AG08395 (cell line): ENCODE measurements around the gene OSBPL9.
A peak's percentile ranks its signal among the peaks of the same experiment; 100 is the strongest.

ENCODE experiments used
- DNase-seq: peaks from one replicate; pipeline ENCODE4 v3.0.0; 2012; ENCODE audit warnings: mixed read lengths, low spot score

Gene OSBPL9

GRCh38 chr1:51616903-51617708 lies at the start of gene OSBPL9:
Gene OSBPL9, plus strand, starts transcription at chr1:51617092. Its CDS starts 19 bp downstream, at chr1:51617111.
- peak; percentile 95 for DNase-seq

DNA sequence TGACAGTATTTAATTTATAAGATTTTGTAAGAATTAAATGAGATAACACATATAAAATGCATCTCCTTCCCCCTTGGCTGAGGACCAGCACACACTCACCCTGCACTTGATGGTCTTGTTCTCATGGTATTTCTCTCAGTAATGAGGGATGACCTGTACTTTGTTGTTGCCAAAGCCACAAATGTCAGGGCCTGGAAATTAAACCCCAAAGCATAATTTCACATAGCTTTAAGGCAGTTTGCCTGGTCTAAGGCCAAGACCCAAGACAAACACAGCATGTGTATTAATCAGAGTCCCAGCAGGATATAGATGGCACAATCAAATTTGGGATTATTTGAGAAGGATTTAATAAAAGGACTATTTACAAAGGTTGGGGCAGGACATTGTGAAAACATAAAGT lies 49.2 kb upstream of the OSBPL9 start:
- peak; percentile 86 for DNase-seq

DNA sequence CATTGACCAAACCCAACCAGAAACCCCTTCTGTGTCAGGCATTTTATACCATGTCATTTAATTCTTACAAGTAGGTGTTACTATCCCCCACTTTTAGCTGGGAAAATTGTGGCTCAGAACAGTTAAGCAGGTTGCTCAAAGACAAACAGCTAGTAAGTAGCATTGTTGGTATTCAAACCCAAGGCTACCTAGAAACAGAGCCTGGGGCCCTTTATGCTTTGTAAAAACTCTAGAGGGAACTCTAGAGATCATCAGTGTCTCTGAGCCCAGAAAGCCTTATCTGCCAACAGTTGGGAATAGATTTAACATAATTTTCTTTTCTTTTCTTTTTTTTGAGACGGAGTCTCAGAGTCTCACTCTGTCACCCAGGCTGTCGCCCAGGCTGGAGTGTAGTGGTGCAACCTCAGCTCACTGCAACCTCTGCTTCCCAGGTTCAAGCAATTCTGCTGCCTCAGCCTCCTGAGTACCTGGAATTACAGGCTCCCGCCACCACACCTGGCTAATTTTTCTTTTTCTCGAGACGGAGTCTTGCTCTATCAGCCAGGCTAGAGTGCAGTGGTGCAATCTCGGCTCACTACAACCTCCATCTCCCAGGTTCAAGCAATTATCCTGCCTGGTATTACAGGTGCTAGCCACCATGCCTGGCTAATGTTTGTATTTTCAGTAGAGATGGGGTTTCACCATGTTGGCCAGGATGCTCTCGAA lies 48.5 kb upstream of the OSBPL9 start:
- DNase-seq: no peak

- peak; percentile 34 for DNase-seq
These were observed 47.4 kb upstream of the OSBPL9 start for GRCh38 chr1:51569284-51570062.

DNA sequence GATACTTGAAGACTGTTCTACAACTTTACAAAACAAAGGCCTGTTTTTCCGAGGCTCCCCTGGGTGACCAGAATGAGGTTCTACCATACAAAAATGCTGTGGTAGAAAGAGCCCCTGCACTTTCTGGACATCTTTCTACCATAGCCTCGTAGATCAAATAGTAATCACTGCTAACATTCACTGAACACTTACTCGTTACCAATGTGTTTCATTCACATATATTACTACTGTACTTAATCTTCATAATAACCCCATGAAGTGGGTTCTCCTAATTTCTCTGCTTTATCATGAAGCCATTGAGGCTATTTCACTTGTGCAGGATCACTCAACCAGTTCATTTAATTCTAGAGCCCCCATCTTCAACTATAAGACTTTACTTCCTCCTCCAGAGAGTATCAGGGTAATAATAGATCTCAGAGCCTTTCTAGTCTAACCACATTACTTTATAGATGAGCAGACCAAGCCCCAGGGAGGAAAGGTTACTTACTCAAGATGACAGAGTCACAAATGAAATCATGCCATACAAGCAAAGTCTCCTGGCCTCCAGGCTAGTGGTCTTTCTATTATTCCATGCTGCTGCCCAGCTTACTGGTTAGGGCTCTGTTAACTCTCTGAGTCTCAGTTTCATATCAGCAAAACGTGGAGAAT lies 46.7 kb upstream of the OSBPL9 start:
- no peak for DNase-seq

GRCh38 chr1:51572365-51572764 lies 44.5 kb upstream of the OSBPL9 start:
- no peak for DNase-seq

DNA sequence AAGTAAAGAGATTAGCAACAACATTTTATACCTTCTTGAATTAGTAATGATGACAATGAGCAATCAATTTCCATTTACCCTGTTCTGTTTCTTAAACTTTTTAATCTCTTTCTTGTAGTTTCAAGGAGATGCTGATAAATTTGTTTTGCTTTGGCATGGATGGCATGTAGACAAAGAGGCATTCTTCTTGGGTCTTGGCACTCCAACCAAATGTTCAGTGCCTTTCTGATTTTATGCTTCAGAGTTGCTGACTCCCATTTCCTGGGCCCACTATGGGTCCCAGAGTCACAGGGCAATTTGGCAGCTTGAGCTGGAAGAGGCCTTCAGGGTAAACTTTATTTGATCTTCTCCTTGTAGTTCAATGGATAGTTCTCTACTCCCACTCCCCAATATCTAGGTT lies 42.1 kb upstream of the OSBPL9 start:
- DNase-seq: no peak

GRCh38 chr1:51575406-51576084 lies 41.3 kb upstream of the OSBPL9 start:
- DNase-seq: no peak

GRCh38 chr1:51576085-51576444 lies 40.8 kb upstream of the OSBPL9 start:
- no peak for DNase-seq

DNA sequence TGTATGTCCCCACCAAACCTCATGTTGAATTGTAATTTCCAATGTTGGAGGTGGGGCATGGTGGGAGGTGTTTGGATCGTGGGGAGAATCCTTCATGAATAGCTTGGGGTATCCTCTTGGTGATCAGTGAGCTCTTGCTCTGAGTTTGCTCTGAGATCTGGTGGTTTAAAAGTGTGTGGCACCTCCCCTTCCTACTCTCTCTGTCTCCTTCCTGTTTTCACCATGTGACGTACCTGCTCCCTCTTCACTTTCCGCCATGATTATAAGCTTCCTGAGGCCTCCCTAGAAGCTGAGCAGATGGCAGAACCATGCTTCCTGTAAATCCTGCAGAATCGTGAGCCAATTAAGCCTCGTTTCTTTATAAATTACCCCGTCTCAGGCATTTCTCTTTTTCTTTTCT lies 40.0 kb upstream of the OSBPL9 start:
- no peak for DNase-seq

DNA sequence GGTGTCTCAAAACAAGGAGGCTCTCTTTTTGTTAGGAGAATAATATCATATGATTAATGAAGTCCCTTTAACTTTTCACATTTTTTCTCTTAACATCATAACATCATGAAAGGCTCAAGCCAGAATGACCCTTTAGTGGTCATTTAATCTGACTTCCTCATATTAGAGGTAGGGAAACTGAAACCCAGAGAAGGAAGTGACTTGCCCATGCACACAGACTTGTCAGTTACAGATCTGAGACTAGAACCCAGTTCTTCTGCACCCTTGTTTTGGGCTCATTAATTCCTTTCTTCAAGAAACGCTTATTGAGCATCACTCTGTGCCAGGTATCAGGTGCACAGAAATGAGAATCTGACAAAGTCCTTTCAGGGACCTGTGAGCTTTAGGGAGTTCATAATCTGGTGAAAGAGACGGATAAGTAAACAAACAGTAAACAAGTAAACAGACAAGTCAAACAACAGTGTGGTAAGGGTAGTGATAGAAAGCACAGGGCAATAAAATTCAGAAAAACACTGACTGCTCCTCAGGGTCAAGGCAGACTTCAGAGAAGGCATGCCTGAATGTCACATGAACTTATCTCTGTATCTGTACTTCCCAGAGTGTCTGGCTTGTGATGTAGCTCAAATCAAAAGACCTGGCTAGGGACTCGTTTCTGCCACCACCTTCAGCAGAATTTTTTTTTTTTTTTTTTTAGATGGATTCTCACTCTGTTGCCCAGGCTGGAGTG lies 38.3 kb upstream of the OSBPL9 start:
- DNase-seq: no peak

DNA sequence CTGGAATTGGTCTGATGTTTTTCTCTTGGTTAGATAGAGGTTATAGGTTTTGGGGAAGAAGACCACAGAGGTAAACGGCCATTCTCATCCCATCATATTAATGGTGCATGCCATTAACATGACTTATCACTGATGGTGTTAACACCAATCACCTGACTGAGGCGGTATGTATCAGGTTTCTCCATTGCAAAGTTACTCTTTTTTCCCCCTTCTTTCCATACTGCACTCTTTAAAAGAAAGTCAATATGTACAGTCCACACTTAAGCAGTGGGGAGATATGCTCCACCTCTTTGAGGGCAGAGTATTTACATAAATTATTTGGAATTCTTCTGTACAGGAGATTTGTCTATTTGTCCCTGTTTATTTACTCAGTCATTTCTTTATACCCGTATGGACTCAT lies 35.7 kb upstream of the OSBPL9 start:
- no peak for DNase-seq

DNA sequence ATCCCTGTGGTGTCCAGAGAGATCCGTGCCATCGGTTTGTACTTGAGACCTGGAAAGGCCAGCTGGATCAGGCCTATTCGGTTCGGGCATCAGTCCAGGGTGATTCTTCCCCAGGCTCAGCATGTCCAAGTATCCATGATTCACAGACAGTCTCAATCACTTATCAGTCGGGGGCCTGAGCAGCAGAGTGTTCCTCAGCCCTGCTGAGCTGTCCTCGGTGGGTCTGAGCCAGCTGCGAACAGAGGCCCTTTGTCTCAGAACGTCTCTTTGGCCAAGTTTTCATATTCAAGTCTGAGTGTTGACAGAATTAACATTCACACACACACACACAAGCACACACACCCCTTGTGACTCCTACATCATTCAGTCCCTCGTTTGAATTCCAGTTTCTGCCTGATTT lies 33.4 kb upstream of the OSBPL9 start:
- peak; percentile 52 for DNase-seq

GRCh38 chr1:51584021-51584420 lies 32.9 kb upstream of the OSBPL9 start:
- DNase-seq: no peak

DNA sequence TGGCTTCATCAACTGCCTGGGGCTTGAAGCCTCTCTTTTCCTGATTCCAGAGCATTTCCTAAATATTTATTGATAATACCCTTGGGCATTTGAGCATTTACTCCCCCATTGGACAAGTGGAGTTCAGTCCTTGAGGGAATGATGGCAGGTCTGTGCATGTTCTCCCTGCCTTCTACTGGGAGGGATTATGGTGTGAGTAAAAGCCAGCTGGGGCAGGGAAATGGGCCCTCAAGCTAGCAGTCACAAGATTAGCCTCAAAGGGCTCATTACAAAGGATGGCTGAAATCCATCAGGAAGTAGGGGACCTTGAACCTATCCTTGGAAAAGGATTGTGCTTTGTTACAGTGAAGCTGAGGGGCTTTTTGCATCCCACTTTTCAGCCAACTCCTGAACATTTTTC lies 24.2 kb upstream of the OSBPL9 start:
- no peak for DNase-seq

GRCh38 chr1:51594716-51595115 lies 22.2 kb upstream of the OSBPL9 start:
- DNase-seq: no peak

DNA sequence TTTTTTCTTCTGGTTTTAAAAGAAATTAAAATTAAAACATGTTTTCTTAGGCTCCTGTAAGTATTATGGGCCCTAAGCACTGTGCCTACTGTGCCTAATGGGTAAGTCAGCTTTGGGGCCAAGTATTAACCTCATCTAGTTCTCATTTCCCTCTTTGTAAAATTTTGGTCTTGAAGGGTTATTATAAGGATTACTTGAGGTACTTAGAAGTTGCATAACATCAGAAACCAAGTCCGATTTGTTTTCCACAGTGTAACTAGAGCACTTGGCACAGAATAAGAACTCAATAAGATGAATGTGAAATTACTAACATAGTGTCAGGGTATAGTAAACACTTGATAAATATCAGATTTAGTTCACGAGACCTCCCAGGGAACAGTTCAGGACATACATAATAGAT lies 16.4 kb upstream of the OSBPL9 start:
- DNase-seq: no peak

- DNase-seq: no peak
These were observed 15.9 kb upstream of the OSBPL9 start for GRCh38 chr1:51600965-51601364.

DNA sequence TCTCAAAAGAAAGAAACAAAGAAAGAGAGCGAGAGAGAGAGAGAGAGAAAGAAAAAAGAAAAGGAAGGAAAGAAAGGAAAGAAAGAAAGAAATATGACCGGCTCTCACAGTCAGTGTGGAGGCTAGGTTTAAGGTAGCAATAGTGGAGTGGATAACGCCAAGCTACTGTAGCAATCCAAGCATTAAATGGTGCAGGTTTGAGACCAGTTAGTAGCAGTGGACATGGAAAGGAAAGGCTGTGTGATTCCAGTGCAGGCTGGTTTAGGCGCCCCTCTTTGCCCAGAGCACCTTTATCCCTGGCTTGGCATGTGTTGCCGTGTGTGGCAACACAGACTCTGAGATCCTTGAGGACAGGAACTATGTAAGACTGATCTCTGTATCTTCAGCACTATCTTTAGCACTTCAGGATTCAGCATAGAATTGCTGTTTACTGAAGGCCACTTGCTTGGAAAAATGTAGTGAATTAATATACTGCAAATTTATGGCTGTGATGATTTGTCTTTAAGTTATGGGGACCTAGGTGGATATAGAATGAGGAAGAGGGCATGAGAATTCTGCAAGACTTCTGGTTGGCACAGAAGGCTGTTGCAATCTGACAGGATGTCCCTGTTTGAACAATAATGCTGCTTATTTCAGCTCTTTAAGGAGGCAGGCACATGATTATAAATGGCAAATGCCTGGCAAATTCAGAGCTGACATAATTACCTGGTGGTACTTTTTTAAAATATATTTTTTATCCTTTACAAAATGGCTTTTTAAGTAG lies 10.8 kb upstream of the OSBPL9 start:
- no peak for DNase-seq

GRCh38 chr1:51607681-51608095 lies 9.2 kb upstream of the OSBPL9 start:
- no peak for DNase-seq
